Measurements from ENCODE around the gene AGRN. TPM values are rescaled to one million over a fixed set of nuclear protein-coding genes. Genes with fewer than 3 reads are reported as not detected.

Gene AGRN
- total and polyA plus RNA-seq, 4 donors, result 1.8 to 22.4 (median 16.9) TPM

GRCh38 chr1:1045129-1045528 is 25.2 kb downstream of the AGRN start:
- TF ChIP-seq MAX (IDR thresholded peaks at IDR 0.05) (no peak), SP1 (IDR thresholded peaks at IDR 0.05) (no peak), YY1 (IDR thresholded peaks at IDR 0.05) (no peak), EGR1 (IDR thresholded peaks at IDR 0.05; ENCODE audit: low read depth in 2 of 2) (no peak), RAD21 (IDR thresholded peaks at IDR 0.05) (no peak), HNF4G (IDR thresholded peaks at IDR 0.05) (no peak), GABPA (IDR thresholded peaks at IDR 0.05 in 1 of 2, conservative IDR thresholded peaks at IDR 0.05 in 1 of 2) (no peak), JUND (IDR thresholded peaks at IDR 0.05) (no peak), NR2F2 (IDR thresholded peaks at IDR 0.05) (no peak), TAF1 (conservative IDR thresholded peaks at IDR 0.05) (no peak), FOXA1 (IDR thresholded peaks at IDR 0.05) (no peak), ATF3 (IDR thresholded peaks at IDR 0.05) (no peak), ZBTB33 (IDR thresholded peaks at IDR 0.05) (no peak), REST (IDR thresholded peaks at IDR 0.05) (no peak), RXRA (IDR thresholded peaks at IDR 0.05) (no peak)
- WGBS, result 94% methylated on average over 23 of the region's 23 CpGs
- H3K9ac ChIP-seq (ENCODE audit: low read depth in 1 of 2, low read length in 2 of 2), result no peak overlapping the region
- no peaks in the 10 kb centered on the region for H3K9me3 ChIP-seq (ENCODE audit: control insufficient read depth in 4 of 4, low read length in 3 of 4)
- no peak overlapping the region for H3K4me3 ChIP-seq (ENCODE audit: low read depth in 1 of 3, low read length in 3 of 3)
- no peak for DNase-seq (ENCODE audit: low spot score)
- H3K27ac ChIP-seq (ENCODE audit: low read depth in 1 of 2, low read length in 2 of 2), result no peak overlapping the region
- peaks cover 3 to 5% (median 5%) of the 10 kb centered on the region in 4 donors for H3K4me1 ChIP-seq (ENCODE audit: control insufficient read depth in 4 of 4, insufficient read depth in 4 of 4, low read length in 3 of 4)
- no peaks in the 10 kb centered on the region for H3K27me3 ChIP-seq (ENCODE audit: control insufficient read depth in 4 of 4, insufficient read depth in 4 of 4, low read length in 3 of 4)
- peaks cover 0 to 26% (median 8%) of the 10 kb centered on the region in 4 donors for H3K36me3 ChIP-seq (ENCODE audit: control insufficient read depth in 4 of 4, insufficient read depth in 3 of 4, low read depth in 1 of 4, low read length in 3 of 4)

GRCh38 chr1:1046243-1046642 is 26.3 kb downstream of the AGRN start:
- Histone ChIP-seq H3K4me3 (ENCODE audit: low read depth in 1 of 3, low read length in 3 of 3) (no peak overlapping the region), H3K27me3 (ENCODE audit: control insufficient read depth in 4 of 4, insufficient read depth in 4 of 4, low read length in 3 of 4) (no peaks in the 10 kb centered on the region), H3K9me3 (ENCODE audit: control insufficient read depth in 4 of 4, low read length in 3 of 4) (no peaks in the 10 kb centered on the region), H3K27ac (ENCODE audit: low read depth in 1 of 2, low read length in 2 of 2) (no peak overlapping the region), H3K9ac (ENCODE audit: low read depth in 1 of 2, low read length in 2 of 2) (no peak overlapping the region), H3K4me1 (ENCODE audit: control insufficient read depth in 4 of 4, insufficient read depth in 4 of 4, low read length in 3 of 4) (no peaks in the 10 kb centered on the region), H3K36me3 (ENCODE audit: control insufficient read depth in 4 of 4, insufficient read depth in 3 of 4, low read depth in 1 of 4, low read length in 3 of 4) (peaks cover 0 to 26% (median 8%) of the 10 kb centered on the region in 4 donors)
- TF ChIP-seq YY1 (IDR thresholded peaks at IDR 0.05) (no peak), FOXA2 (IDR thresholded peaks at IDR 0.05) (no peak), ATF3 (IDR thresholded peaks at IDR 0.05) (no peak), RAD21 (IDR thresholded peaks at IDR 0.05) (no peak), REST (IDR thresholded peaks at IDR 0.05) (no peak), MAX (IDR thresholded peaks at IDR 0.05) (no peak), CTCF (IDR thresholded peaks at IDR 0.05; ENCODE audit: low read depth, low read length, missing input control) (no peak), RXRA (IDR thresholded peaks at IDR 0.05) (no peak), JUND (IDR thresholded peaks at IDR 0.05) (no peak), EGR1 (IDR thresholded peaks at IDR 0.05; ENCODE audit: low read depth in 2 of 2) (no peak), HNF4G (IDR thresholded peaks at IDR 0.05) (no peak), TAF1 (conservative IDR thresholded peaks at IDR 0.05) (no peak), FOXA1 (IDR thresholded peaks at IDR 0.05) (no peak), HNF4A (conservative IDR thresholded peaks at IDR 0.05) (no peak), GABPA (IDR thresholded peaks at IDR 0.05 in 1 of 2, conservative IDR thresholded peaks at IDR 0.05 in 1 of 2) (no peak)
- DNase-seq (ENCODE audit: low spot score), result no peak
- WGBS, result 96% methylated on average over 20 of the region's 20 CpGs
